Stimulated activated CD4-positive, alpha-beta T cell treated with anti-CD3 and anti-CD28 coated beads, Interleukin-4, amount 100 ng/mL, for 48 hours (primary cell): Measurements from ENCODE around the gene TMEM184A.
"Not testable (repeated sequence)": the region's sequence is repeated elsewhere in the genome, so short reads cannot be mapped to it uniquely, and the experiment has no call there.

ENCODE experiments used
- DNase-seq, 2 donors: peaks; one replicate each; pipeline ENCODE4 v3.0.0-alpha.2; 2020; ENCODE audit warnings: low read depth in 2 of 2

Gene TMEM184A

DNA sequence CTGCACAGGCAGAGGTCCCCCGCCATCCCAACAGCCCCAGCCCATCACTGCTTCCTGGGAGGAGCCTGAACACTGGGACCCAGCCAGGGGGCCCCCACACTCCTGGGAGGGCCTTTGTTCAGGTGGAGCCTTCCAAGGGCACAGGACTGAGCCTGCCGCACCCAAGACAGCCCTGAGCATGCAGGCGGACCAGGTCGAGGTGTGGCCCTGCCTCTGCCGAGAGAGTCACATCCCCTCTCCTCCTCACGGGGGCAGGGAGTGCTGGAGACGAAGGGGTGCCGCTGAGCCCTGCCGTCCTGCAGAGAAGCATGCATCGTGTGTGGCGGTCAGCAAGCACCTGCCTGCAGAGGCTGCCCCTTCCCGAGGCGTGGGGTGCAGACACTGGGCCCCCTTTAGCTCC lies 32.8 kb downstream of the TMEM184A start:
- no peak for DNase-seq

DNA sequence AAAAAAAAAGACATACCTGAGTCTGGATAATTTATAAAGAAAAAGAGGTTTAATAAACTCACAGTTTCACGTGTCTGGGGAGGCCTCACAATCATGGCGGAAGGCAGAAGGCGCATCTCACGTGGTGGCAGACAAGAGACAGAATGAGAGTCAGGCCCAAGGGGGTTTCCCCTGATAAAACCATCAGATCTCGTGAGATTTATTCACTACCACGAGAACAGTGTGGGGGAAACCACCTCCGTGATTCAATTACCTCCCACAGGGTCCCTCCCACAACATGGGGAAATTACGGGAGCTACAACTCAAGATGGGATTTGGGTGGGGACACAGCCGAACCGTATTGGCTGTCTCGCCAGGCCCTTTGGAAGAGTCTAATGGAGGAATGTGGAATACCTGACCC lies 34.5 kb downstream of the TMEM184A start:
- no peak for DNase-seq

DNA sequence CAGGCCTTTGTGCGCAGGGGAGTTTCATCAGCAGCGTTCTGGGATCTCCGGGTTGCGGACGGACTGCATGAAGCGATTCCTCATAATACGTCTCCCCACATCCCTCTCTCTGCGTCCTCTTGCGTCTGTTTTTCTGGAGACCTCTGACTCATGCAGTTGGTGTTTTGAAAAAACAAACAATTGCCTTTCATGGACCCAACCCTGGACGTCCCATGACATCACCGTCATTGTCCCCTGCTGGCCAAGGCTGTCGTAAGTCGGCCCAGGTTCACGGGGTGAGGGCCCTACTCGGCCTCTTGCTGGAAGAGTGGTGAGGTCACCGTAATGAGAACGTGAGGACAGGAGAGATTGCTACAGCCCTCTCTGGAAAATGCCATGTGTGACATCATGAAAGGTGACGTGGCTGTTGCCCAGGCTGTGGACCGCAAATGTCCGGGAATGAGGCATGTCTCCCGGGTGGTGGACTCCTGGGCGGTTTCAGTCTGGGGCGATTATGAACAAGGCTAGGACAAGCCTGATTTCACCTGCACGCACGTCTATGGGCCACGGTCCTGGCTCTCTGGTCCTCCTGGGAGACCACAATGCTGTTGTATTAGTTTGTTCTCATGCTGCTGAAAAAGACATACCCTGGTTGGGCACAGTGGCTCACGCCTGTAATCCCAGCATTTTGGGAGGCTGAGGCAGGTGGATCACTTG lies 35.3 kb downstream of the TMEM184A start:
- DNase-seq, result no peak

DNA sequence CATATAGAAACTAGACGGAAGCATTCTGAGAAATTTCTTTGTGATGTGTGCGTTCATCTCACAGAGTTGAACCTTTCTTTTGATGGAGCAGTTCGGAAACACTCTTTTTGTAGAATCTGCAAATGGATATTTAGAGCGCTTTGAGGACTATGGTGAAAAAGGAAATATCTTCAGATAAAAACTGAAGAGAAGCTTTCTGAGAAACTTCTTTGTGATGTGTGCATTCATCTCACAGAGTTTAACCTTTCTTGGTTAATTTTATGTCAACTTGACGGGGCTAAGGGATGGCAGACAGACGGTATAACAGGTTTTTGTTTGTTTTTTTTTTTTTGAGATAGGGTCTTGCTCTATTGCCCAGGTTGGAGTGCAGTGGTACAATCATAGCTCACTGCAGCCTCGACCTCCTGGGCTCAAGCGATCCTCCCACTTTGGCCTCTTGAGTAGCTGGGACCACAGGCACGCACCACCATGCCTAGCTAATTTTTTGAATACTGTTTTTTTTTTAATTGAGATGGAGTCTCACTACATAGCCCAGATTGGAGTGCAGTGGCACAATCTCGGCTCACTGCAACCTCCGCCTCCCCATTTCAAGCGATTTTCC lies 36.6 kb downstream of the TMEM184A start:
- DNase-seq, result not testable (repeated sequence)

DNA sequence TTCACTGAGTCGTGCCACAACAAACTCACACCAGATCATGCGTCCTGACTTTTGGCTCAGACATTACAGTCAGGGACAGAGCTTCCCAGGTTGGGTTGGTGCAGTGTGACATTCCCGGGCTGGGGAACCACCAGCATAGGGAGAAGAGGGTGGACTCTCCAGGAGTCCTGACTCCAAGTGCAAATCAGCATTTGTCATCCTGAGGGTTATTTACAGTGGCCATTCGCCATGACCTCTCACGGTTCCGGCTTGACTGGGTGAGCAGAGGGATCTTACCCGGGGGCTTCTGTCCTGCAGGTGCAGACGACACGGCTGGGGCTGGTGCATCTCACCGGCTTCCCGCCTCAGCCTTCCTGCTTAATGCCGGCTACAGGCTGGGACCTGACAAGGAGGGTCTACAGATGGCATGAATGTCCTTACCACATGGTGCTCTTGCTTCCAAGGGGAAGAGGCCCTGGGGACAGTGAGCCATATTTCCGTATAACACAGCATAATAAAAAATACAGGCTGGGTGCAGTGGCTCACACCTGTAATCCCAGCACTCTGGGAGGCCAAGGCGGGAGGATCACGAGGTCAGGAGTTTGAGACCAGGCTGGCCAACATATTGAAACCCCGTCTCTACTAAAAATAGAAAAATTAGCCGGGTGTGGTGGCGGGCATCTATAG lies 39.3 kb downstream of the TMEM184A start:
- DNase-seq, result no peak

DNA sequence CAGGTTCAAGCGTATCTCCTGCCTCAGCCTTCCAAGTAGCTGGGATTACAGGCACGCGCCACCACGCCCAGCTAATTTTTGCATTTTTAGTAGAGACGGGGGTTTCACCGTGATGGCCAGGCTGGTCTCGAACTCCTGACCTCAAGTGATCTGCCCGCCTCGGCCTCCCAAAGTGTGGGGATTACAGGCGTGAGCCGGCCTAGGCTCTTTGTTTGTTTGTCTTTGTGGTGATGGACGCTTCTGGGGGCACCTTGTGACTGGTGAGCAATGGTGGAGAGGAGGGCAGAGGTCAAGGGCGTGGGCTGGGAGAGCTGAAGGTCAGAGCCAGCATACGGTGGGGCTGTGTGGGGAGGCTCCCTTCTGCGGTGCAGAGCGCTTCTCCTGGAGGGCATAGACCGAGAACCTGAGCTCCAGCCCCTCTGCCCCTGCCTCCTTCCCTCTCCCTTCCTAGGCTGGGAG lies 40.5 kb downstream of the TMEM184A start:
- not testable (repeated sequence) for DNase-seq

DNA sequence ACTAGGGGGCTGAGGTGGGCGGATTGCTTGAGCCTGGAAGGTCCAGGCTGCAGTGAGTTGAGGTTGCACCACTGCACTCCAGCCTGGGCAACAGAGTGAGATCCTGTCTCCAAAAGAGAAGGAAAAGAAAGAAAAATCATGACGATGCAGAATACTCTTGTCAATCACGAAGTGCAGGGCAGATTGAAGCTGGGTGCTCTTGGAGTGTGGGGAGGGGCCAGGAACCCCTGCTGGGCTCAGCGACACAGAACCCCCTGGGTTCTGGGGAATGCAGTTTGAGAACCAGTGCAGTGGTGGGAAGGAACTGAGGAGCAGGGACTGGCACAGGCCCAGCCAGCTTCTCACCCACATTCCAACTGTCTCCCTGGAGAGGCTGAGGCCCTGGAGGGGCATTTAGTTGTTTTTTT lies 41.0 kb downstream of the TMEM184A start:
- DNase-seq, result no peak

DNA sequence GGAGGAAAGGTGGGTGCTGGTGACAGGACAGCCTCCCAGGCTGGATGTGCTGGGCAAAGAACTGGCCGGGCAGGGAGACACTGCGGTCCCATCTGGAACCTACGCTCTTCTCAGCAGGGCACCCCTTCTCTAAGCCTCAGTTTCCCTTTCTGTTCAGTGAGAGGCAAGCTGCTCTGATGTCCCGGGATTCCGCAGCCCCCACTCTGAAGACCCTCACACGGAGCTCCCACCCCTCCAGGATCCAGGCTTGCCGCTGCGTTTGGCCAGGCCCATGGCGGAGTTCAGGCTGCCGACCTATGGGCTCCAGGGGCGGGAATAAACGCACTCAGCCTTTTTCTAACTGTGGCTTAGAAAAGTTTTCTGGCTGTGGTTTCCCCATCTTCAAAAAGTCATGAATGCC lies 41.6 kb downstream of the TMEM184A start:
- DNase-seq, result no peak

DNA sequence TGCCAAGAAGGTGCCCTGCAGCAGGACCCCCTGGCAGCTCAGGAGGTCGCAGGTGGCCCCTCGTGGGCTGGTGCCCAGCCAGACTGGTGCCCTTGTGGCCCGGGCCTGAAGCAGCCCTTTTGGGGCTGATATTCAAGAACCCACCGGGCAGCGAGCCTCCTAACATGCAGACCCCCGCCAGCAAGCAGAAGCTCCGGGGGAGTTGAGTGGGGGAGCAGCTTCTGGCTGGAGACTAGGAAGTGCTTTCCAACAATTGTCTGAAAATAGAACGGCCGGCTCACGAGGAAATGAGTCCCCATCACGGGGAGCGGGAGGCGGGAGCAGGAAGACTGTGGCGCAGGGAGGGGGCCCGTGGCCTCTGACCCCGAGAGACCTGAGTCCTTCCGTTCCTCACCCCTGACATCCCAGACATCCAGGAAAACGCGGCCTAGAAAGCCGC lies 42.3 kb downstream of the TMEM184A start:
- DNase-seq, result no peak

DNA sequence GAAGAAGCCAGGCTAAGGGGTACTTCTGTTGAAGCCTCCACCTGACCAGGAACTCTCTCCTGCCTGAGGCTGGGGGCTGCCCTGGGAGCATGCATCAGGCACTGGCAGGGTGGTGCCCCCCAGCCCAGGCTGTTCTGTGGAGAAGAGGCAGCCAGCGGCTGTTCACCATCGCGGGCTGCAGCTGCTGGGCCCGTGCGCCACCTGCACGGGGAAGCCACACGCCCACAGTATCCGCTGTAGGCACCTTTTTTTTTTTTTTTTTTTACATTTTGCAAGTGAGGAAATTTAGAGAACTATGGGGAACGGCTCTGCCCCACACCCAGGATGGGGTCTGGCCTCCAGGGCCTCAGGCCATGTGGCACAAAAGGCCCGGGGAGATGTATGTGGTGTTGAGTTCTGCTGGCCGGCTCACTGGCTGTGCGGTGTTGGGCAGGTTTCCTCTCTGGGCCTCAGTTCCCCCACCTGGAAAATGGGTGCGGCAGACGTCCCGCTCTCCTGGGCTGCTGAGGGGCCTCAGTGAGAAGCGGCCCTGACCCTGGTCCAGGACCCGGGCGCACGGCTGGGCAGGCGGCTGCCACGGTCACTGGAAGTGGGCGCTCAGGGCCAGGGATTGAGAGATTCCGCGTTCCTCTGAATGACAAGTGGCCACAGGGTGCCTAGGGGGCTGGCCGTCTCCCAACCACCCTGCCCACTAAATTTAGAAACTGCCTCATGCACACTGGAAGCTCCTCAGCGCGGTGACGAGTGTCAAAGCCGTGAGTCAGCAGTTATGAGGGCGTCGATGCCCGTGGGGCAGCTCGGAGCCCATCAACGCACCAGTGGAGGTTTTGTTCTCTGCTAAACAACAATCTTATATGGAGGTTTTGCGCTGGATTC lies 43.0 kb downstream of the TMEM184A start:
- DNase-seq, result no peak

DNA sequence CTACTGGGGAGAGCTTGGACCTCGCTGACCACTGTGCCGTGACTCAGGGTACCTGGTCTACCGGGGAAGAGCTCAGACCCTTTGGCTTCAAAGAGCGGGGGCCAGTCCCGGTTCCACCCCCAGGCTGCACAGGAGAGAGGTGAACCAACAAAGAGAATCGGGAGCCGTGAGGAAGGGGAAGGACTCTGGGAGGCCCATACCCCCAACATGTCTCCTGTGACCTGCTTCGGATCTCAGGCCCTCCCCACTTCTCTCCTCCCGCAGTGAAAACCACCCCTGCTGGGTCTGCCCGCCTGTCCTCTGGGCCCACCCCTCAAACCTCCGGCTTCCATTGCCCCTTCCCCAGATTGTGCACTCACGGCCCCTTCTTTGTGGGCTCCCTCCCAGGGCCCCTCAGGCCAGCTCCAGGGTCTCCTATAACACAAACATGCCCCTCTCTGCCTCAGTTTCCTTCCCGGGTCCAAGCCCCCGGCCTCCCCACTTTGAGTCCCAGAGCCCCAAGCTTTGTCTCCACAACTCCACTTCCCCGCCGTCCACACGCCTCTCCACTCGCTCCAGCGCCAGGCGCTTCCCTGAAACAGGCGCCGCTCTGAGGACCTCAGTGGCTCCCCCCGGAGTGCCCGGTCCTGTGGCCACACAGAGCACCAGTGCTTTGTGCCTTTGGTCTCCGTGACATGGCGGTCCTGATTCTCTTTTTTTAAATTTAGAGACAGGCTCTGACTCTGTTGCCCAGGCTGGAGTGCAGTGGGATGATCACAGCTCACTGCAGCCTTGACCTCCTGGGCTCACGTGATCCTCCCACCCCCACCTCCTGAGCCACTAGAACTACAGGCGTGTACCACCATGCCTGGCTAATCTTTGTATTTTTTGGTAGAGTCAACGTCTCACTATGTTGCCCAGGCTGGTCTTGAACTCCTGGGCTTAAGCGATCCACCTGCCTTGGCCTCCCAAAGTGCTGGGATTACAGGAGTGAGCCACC lies 44.3 kb downstream of the TMEM184A start:
- no peak for DNase-seq

DNA sequence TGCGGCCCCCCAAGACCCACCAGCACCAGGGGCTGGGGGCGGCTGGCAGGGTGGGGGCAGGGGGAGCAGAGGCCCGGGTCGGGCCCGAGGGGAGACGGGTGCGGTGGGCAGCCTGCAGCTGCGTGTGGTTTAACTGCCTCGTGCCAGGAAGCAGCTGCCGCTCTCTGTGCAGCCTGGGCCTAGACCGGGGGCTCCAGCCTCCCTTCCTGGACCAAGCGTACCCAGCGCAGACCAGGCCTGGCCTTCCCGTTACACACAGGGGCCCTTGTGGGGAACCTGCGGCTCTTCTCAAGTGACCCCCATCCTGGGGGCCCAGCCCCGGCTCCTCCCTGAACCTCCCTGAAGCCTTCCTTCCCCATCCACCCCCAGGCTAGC lies 45.2 kb downstream of the TMEM184A start:
- DNase-seq, result no peak

DNA sequence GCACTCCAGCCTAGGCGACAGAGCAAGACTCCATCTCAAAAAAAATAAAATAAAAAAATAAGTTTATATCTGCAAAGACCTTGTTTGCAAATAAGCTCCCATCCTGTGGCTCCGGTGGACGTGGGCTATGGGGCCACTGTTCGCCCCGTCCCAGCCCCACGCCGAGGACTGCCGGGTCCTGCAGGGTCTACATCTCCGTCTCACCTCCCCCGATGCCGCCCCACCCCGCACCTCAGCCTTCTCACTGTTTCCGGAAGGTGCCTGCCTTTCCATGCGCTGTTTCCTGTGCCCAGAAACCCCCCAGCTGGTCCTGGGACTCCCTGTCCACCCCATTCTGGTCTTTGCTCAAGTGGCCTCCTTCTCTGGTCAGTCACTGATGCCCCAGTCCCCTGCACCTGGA lies 46.8 kb downstream of the TMEM184A start:
- no peak for DNase-seq

DNA sequence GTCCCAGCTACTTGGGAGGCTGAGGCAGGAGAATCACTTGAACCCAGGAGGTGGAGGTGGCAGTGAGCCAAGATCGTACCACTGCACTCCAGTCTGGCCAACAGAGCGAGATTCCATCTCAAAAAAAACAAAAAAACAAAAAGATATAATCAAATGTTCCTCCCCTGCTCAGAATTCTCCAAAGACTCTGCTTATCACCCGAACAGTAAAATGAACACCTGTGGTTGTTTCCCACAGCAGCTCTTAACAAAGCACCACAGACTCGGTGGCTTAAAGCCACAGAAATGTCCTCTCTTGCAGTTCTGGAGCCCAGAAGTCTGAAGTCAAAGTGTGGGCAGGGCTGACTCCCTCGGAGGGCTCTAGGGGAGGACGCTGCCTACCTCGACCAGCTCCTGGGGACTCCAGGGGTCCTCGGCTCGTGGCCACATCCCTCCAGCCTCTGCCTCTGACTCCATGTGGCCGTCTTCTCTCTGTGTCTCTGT lies 47.7 kb downstream of the TMEM184A start:
- no peak for DNase-seq

DNA sequence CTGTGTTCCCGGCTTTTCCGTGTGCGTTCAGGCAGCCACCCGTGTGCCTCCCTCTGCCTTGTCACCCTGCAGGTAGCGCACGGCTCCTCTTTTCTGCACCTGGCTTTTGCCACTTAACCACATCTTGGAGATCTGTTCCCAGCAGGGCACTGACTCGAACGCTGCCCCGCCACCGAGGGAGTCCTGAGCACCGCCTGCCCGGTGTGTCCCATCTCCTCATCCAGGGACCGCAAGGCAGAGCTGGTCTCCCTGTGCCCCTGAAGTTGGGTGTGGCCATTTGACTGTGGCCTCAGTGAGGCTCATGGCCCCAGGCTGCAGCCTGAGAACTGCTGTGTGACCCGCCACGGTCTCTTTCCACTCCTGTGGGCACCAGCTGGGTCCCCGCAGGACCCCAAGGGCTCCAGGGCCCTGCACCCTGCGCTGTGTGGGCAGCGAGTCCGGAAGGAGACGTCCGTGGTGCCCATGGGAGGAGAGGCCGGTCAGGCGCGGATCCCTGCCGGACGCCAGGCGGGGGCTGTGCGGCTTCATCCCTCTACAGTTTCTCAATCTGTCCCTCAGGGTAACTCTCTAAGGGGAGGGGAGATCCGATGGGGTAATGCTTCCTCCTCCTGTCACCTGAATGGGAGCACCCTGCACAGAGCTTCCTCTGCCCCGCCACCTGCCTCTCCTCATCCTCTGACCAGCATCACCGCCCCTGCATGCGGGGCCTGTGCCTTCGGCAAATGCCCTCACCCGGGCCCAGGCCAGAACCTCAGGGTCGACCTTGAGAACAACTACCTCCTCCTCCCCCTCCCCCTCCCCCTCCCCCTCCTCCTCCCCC lies 50.1 kb downstream of the TMEM184A start:
- DNase-seq, result no peak

DNA sequence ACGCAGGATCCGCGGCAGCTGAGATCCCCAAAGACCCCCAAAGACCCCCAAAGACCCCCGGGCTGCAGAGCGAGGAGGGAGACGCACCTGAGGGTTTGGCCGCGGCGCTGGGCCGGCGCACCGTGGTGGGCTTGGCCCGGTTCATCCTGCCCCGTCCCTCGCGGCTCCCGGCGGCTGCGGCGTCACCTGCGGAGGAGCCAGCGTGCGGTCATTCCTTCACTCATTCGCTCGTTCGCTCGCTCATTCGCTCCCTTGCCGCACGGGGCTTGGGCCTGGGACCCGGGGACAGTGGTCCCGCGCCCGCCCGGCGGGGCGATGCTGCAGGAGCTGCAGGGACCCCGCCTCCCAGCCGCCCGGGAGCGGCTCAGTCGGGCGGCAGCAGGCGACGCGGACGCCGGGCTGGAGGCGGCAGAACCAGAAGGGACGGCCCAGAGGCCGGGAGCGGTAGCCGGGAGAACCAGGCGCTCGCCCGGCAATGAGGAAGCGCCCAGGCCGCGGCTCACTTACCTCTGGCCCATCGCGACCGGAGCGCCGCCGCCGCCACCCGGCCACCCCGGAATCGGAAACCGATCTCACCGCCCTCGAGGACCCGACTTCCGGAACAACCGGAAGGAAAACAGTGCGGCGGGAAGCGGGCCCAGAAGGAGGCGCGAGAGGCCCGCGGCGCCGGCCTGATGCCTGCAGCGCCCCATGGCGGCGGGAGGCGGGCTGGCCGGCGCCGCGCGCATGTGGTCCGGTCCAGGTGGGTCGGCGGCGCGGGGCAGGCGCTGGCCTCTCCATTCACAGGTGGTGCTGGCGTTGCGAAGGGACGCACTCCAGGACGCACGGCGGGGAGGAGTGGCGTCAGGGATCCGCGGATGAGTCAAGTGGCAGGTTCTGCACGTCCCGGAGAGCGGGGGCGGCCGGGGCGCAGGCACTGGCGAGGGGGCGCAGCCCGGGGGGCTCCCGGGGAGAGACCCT lies 51.9 kb downstream of the TMEM184A start, which contains the start of gene INTS1:
INTS1 (minus strand) TSS at position 574 of the 960 bp plus-strand sequence; CDS start at position 145, 429 bp downstream.
- peak; percentile 85 to 87 for DNase-seq

DNA sequence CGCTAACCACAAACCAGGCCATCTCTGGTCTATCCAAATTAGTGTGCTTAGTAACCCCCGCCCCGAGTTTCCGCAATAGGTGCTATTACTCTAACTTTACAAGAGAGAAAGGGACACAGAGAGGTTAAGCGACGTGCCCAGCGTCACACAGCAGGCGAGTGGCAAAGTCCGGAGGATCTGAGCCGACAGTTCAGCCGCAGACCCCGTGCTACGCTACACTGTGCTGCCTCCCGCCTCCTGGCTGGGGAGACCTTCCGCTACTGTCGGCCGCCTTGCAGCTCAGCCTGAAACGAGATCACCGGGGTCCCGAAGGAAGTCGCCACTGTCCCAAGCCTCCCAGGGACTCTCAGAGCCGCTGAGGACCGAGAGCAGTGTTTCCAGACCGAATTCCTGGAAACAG lies 52.6 kb downstream of the TMEM184A start:
- DNase-seq, result no peak

DNA sequence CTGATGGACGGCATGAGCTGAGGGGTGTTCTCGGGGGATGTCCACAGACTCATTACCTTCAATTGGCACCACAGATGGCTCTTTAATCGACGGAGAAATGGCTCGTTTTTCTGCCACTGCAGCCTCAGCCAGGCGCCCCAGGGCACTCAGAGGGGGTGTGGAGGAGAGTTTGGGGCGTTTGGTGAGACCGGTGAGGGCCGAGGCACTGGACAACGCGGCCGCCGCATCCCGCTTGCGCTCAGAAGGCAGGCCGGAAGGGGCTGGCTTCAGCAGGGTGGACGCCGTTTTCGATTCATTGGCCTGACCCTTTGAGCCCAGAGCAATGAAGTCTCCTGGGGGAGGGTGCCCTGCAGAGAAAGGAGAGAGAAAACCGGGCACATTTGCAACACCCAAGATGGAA lies 53.2 kb downstream of the TMEM184A start:
- DNase-seq, result no peak
